Tibial nerve (tissue), 4 donors: ENCODE data around the gene DNAJC7.
"Not testable (repeated sequence)": the region's sequence is repeated elsewhere in the genome, so short reads cannot be mapped to it uniquely, and the experiment has no call there.

Experiments
- CTCF ChIP-seq, 5 experiments: fragments of 200-600 bp in 3 of 5; fragments of 450-650 bp in 2 of 5; sonication (generic) in 3 of 5; IDR thresholded peaks; one replicate each; pipeline ENCODE4 v1.5.1; 2016 to 2019; ENCODE audit warnings: antibody characterized with exemption in 5 of 5, mild to moderate bottlenecking in 3 of 5, moderate library complexity in 2 of 5
- EP300 ChIP-seq, 2 donors: sonication (generic); formaldehyde crosslinking; IDR thresholded peaks; one replicate each; pipeline ENCODE4 v1.6.1; 2017; ENCODE audit warnings: antibody characterized with exemption in 2 of 2, mild to moderate bottlenecking in 1 of 2

GRCh38 chr17:42012363-42012762 lies 4.9 kb downstream of the DNAJC7 start:
- TF ChIP-seq CTCF, EP300 (IDR thresholded peaks at IDR 0.05): not testable (repeated sequence)
